GM21786 (cell line): Measurements from ENCODE around the gene TAF4.
"Not testable (repeated sequence)": the region's sequence is repeated elsewhere in the genome, so short reads cannot be mapped to it uniquely, and the experiment has no call there.

Source experiments
- ATAC-seq: cut with Tn5 transposase; IDR thresholded peaks from one replicate; pipeline ENCODE4 v1.9.1; 2021; ENCODE audit not compliant: unreplicated experiment

TAF4 gene

GRCh38 chr20:61949714-61950640, 115.7 kb downstream of the TAF4 start:
- no peak for ATAC-seq

- ATAC-seq, result no peak
Observed at GRCh38 chr20:61949363-61949713, 116.3 kb downstream of the TAF4 start.

GRCh38 chr20:61948586-61949362, 116.9 kb downstream of the TAF4 start:
- no peak for ATAC-seq

- ATAC-seq, result not testable (repeated sequence)
Observed at GRCh38 chr20:61948056-61948455, 117.6 kb downstream of the TAF4 start.

- not testable (repeated sequence) for ATAC-seq
Observed at GRCh38 chr20:61945495-61945894, 120.2 kb downstream of the TAF4 start.

GRCh38 chr20:61944967-61945366, 120.7 kb downstream of the TAF4 start:
- not testable (repeated sequence) for ATAC-seq

GRCh38 chr20:61942526-61942925, 123.2 kb downstream of the TAF4 start:
- ATAC-seq, result no peak

GRCh38 chr20:61941721-61942405, 123.8 kb downstream of the TAF4 start:
- ATAC-seq, result no peak

GRCh38 chr20:61940976-61941720, 124.5 kb downstream of the TAF4 start:
- no peak for ATAC-seq

- no peak for ATAC-seq
Observed at GRCh38 chr20:61940491-61940890, 125.2 kb downstream of the TAF4 start.

GRCh38 chr20:61939691-61940360, 125.9 kb downstream of the TAF4 start:
- no peak for ATAC-seq

- no peak for ATAC-seq
Observed at GRCh38 chr20:61938839-61939690, 126.6 kb downstream of the TAF4 start.

- no peak for ATAC-seq
Observed at GRCh38 chr20:61937963-61938838, 127.5 kb downstream of the TAF4 start.

- no peak for ATAC-seq
Observed at GRCh38 chr20:61937146-61937962, 128.3 kb downstream of the TAF4 start.

- no peak for ATAC-seq
Observed at GRCh38 chr20:61936701-61937131, 129.0 kb downstream of the TAF4 start.

- ATAC-seq, result no peak
Observed at GRCh38 chr20:61935926-61936700, 129.6 kb downstream of the TAF4 start.
